Suprapubic skin (tissue), 4 donors: Measurements from ENCODE around the gene TMEM163.

Experiments
- CTCF ChIP-seq, 2 donors: fragments of 200-600 bp in 1 of 2; fragments of 450-650 bp in 1 of 2; sonication (generic) in 1 of 2; IDR thresholded peaks; one replicate each; pipeline ENCODE4 v1.5.1; 2016 to 2019; ENCODE audit warnings: antibody characterized with exemption in 2 of 2, mild to moderate bottlenecking in 1 of 2, moderate library complexity in 1 of 2
- EP300 ChIP-seq: sonication (generic); formaldehyde crosslinking; IDR thresholded peaks from one replicate; pipeline ENCODE4 v1.6.1; 2017; ENCODE audit warnings: antibody characterized with exemption
- POLR2A ChIP-seq, 2 donors: fragments of 450-650 bp; IDR thresholded peaks; one replicate each; pipeline ENCODE4 v1.6.1; 2017; ENCODE audit warnings: antibody characterized with exemption in 2 of 2, mild to moderate bottlenecking in 2 of 2, moderate library complexity in 2 of 2
- POLR2AphosphoS5 ChIP-seq, 3 donors: sonication (generic); formaldehyde crosslinking; IDR thresholded peaks; one replicate each; pipeline ENCODE4 v1.6.1; 2017; ENCODE audit warnings: antibody characterized with exemption in 3 of 3

- TF ChIP-seq POLR2AphosphoS5 (IDR thresholded peaks at IDR 0.05), result no peak
- no peak for TF ChIP-seq CTCF (IDR thresholded peaks at IDR 0.05)
- TF ChIP-seq EP300, result no peak
- TF ChIP-seq POLR2A (IDR thresholded peaks at IDR 0.05), result no peak
These were observed 92.0 kb downstream of the TMEM163 start for GRCh38 chr2:134626781-134627180.
